Esophagus muscularis mucosa (tissue), 4 donors: Measurements from ENCODE around the gene YES1.

Source experiments
- CTCF ChIP-seq, 3 experiments: fragments of 200-600 bp in 2 of 3; fragments of 450-650 bp in 1 of 3; sonication (generic) in 2 of 3; IDR thresholded peaks; one replicate each; pipeline ENCODE4 v1.5.1; 2017 to 2019; ENCODE audit warnings: antibody characterized with exemption in 3 of 3, mild to moderate bottlenecking in 2 of 3, moderate library complexity in 1 of 3
- EP300 ChIP-seq: sonication (generic); formaldehyde crosslinking; IDR thresholded peaks from one replicate; pipeline ENCODE4 v1.6.1; 2017; ENCODE audit warnings: antibody characterized with exemption
- POLR2A ChIP-seq: fragments of 450-650 bp; IDR thresholded peaks from one replicate; pipeline ENCODE4 v1.6.1; 2017; ENCODE audit warnings: antibody characterized with exemption, moderate library complexity, mild to moderate bottlenecking, low read depth
- POLR2AphosphoS5 ChIP-seq, 2 donors: sonication (generic); formaldehyde crosslinking; IDR thresholded peaks; one replicate each; pipeline ENCODE4 v1.6.1; 2017; ENCODE audit warnings: antibody characterized with exemption in 2 of 2

GRCh38 chr18:809985-810642, 1.9 kb downstream of the YES1 start:
- no peak for TF ChIP-seq CTCF (IDR thresholded peaks at IDR 0.05)
- TF ChIP-seq POLR2A: no peak
- no peak for TF ChIP-seq POLR2AphosphoS5 (IDR thresholded peaks at IDR 0.05)
- no peak for TF ChIP-seq EP300
